Measurements from ENCODE around the gene RBM24.

DNA sequence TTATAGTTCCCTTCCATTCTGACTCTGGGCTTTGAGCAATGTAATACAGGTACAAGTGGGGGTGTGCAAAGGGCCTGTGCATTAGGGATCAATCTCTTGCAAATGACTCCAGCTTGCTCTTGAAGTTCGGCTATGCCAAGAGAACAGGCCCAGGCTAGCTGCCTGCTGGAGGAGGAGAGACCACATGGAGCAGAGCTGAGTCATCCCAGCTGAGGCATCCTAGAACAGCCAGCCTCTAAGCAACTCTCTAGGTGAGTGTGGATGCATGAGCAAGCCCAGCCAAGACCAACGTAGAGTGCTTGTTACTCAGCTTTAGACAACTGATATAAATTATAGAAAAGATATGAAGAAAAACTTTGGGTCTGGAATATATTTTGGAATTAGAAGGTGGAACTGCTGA lies 47.6 kb upstream of the RBM24 start:
- TF ChIP-seq EZH2phosphoT487 (IDR thresholded peaks at IDR 0.05; ENCODE audit: borderline replicate concordance, low read depth, low read length) (no peak), CTCF (conservative IDR thresholded peaks at IDR 0.05; ENCODE audit: low read length) (no peak)

Measured in OCI-LY7 (cell line).